MM.1S (cell line): ENCODE measurements around the gene SDK1.

Source experiments
- DNase-seq: peaks from one replicate; pipeline ENCODE4 v3.0.0-alpha.2; 2015
- H2AFZ ChIP-seq: fragments of 300-600 bp; sonication (generic); 2 replicates; pipeline ENCODE4 v1.6.0; 2016; ENCODE audit warnings: antibody characterized with exemption, low read length
- H3F3A ChIP-seq: fragments of 300-600 bp; sonication (generic); 2 replicates; pipeline ENCODE4 v1.6.1; 2016; ENCODE audit warnings: mild to moderate bottlenecking, antibody characterized with exemption, low read length, moderate library complexity, mixed read lengths; ENCODE audit not compliant: insufficient read depth
- H3K27ac ChIP-seq: fragments of 300-600 bp; sonication (generic); 2 replicates; pipeline ENCODE4 v1.5.1; 2016; ENCODE audit warnings: mild to moderate bottlenecking, low read length
- H3K27me3 ChIP-seq: fragments of 300-600 bp; sonication (generic); replicated peaks from 2 replicates; pipeline ENCODE4 v1.6.0; 2016; ENCODE audit warnings: low read length; ENCODE audit not compliant: insufficient read depth
- H3K36me3 ChIP-seq: fragments of 300-600 bp; sonication (generic); replicated peaks from 2 replicates; pipeline ENCODE4 v1.6.1; 2016; ENCODE audit warnings: mild to moderate bottlenecking, low read length, mixed read lengths; ENCODE audit not compliant: insufficient read depth
- H3K4me1 ChIP-seq: fragments of 300-600 bp; sonication (generic); 2 replicates; pipeline ENCODE4 v1.6.1; 2016; ENCODE audit warnings: low read length, mixed read lengths
- H3K4me2 ChIP-seq: fragments of 300-600 bp; sonication (generic); 2 replicates; pipeline ENCODE4 v1.6.0; 2016; ENCODE audit warnings: low read depth, low read length
- H3K4me3 ChIP-seq: fragments of 300-600 bp; sonication (generic); 2 replicates; pipeline ENCODE4 v1.5.1; 2016; ENCODE audit warnings: low read length, mixed read lengths
- H3K79me2 ChIP-seq: fragments of 300-600 bp; sonication (generic); 2 replicates; pipeline ENCODE4 v1.6.1; 2016; ENCODE audit warnings: mixed run types, low read length, mixed read lengths
- H3K9ac ChIP-seq: fragments of 300-600 bp; sonication (generic); 2 replicates; pipeline ENCODE4 v1.6.1; 2016; ENCODE audit warnings: low read length, mixed read lengths
- H3K9me2 ChIP-seq: fragments of 300-600 bp; sonication (generic); replicated peaks from 2 replicates; pipeline ENCODE4 v1.6.1; 2016; ENCODE audit warnings: mild to moderate bottlenecking, low read length, mixed read lengths; ENCODE audit not compliant: insufficient read depth
- H3K9me3 ChIP-seq: fragments of 300-600 bp; sonication (generic); replicated peaks from 2 replicates; pipeline ENCODE4 v1.6.1; 2016; ENCODE audit warnings: mild to moderate bottlenecking, low read length, mixed read lengths; ENCODE audit not compliant: insufficient read depth
- H4K20me1 ChIP-seq: fragments of 300-600 bp; sonication (generic); 2 replicates; pipeline ENCODE4 v1.6.1; 2016; ENCODE audit warnings: mild to moderate bottlenecking, low read length, moderate library complexity, mixed read lengths; ENCODE audit not compliant: insufficient read depth
- EZH2 ChIP-seq: fragments of 300-600 bp; sonication (generic); optimal IDR thresholded peaks from 2 replicates; pipeline ENCODE3; 2017; ENCODE audit warnings: low read depth, mild to moderate bottlenecking, antibody characterized with exemption, low read length, mixed read lengths
- EZH2phosphoT487 ChIP-seq: fragments of 300-600 bp; sonication (generic); IDR thresholded peaks from 2 replicates; pipeline ENCODE4 v1.6.1; 2018; ENCODE audit warnings: antibody characterized with exemption, low read length
- TF ChIP-seq, protein P1 (sequence below): fragments of 300-600 bp; sonication (generic); IDR thresholded peaks from 2 replicates; pipeline ENCODE4 v1.5.1; 2016; ENCODE audit warnings: antibody characterized with exemption, low read length, mixed read lengths

The SDK1 gene

GRCh38 chr7:3488829-3489228 is 187.8 kb downstream of the SDK1 start:
- H3K36me3 ChIP-seq, result no peaks in the 10 kb centered on the region
- no peak overlapping the region for H3K4me2 ChIP-seq
- DNase-seq, result no peak
- no peaks in the 10 kb centered on the region for H3K9me2 ChIP-seq
- H3K4me1 ChIP-seq, result no peaks in the 10 kb centered on the region
- no peaks in the 10 kb centered on the region for H3K79me2 ChIP-seq
- no peaks in the 10 kb centered on the region for H3K9me3 ChIP-seq
- H4K20me1 ChIP-seq, result no peaks in the 10 kb centered on the region
- no peak overlapping the region for H3K27ac ChIP-seq
- TF ChIP-seq, protein P1, sequence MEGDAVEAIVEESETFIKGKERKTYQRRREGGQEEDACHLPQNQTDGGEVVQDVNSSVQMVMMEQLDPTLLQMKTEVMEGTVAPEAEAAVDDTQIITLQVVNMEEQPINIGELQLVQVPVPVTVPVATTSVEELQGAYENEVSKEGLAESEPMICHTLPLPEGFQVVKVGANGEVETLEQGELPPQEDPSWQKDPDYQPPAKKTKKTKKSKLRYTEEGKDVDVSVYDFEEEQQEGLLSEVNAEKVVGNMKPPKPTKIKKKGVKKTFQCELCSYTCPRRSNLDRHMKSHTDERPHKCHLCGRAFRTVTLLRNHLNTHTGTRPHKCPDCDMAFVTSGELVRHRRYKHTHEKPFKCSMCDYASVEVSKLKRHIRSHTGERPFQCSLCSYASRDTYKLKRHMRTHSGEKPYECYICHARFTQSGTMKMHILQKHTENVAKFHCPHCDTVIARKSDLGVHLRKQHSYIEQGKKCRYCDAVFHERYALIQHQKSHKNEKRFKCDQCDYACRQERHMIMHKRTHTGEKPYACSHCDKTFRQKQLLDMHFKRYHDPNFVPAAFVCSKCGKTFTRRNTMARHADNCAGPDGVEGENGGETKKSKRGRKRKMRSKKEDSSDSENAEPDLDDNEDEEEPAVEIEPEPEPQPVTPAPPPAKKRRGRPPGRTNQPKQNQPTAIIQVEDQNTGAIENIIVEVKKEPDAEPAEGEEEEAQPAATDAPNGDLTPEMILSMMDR, result no peak
- TF ChIP-seq EZH2phosphoT487 (no peak), EZH2 (no peak)
- no peaks in the 10 kb centered on the region for H3K27me3 ChIP-seq
- H3K4me3 ChIP-seq, result no peak overlapping the region
- H2AFZ ChIP-seq, result no peak overlapping the region
- H3F3A ChIP-seq, result no peaks in the 10 kb centered on the region
- H3K9ac ChIP-seq, result no peak overlapping the region

GRCh38 chr7:3493499-3493898 is 192.4 kb downstream of the SDK1 start:
- no peak overlapping the region for H3K4me3 ChIP-seq
- H3K4me1 ChIP-seq, result no peaks in the 10 kb centered on the region
- H3K9me2 ChIP-seq, result no peaks in the 10 kb centered on the region
- DNase-seq, result peak; percentile 24
- no peaks in the 10 kb centered on the region for H4K20me1 ChIP-seq
- no peaks in the 10 kb centered on the region for H3K36me3 ChIP-seq
- no peak overlapping the region for H3K9ac ChIP-seq
- no peaks in the 10 kb centered on the region for H3K9me3 ChIP-seq
- no peaks in the 10 kb centered on the region for H3F3A ChIP-seq
- no peak overlapping the region for H2AFZ ChIP-seq
- TF ChIP-seq EZH2phosphoT487 (no peak), EZH2 (no peak)
- TF ChIP-seq, protein P1, result no peak
- no peak overlapping the region for H3K27ac ChIP-seq
- no peaks in the 10 kb centered on the region for H3K27me3 ChIP-seq
- no peaks in the 10 kb centered on the region for H3K79me2 ChIP-seq
- H3K4me2 ChIP-seq, result 0 out of 2 replicates have a peak overlapping the region, but pooled peaks have one; percentile 4

DNA sequence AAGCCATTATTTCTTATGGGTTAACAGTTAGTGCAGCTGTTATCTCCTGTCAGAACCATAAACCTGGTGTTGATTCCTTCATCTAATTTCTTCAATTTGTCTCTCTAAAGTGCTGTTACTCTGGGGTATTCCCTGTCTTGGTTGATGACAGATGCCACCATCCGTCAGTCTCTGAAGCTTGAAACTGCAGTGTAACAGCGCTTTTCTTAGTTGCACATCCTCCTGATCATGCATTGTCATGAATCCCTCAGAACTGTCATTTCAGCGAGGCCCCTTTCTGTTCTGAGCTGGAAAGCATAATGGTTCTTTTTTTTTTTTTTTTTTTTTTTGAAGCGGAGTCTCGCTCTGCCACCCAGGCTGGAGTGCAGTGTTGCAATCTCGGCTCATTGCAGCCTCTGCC is 193.9 kb downstream of the SDK1 start:
- TF ChIP-seq, protein P1, result no peak
- TF ChIP-seq EZH2phosphoT487 (no peak), EZH2 (no peak)
- H3K4me1 ChIP-seq, result no peaks in the 10 kb centered on the region
- no peak overlapping the region for H3K4me2 ChIP-seq
- H2AFZ ChIP-seq, result no peak overlapping the region
- H3K27ac ChIP-seq, result no peak overlapping the region
- no peaks in the 10 kb centered on the region for H3K9me3 ChIP-seq
- H4K20me1 ChIP-seq, result no peaks in the 10 kb centered on the region
- H3K9ac ChIP-seq, result no peak overlapping the region
- no peak overlapping the region for H3K4me3 ChIP-seq
- H3F3A ChIP-seq, result no peaks in the 10 kb centered on the region
- H3K79me2 ChIP-seq, result no peaks in the 10 kb centered on the region
- H3K36me3 ChIP-seq, result no peaks in the 10 kb centered on the region
- H3K9me2 ChIP-seq, result no peaks in the 10 kb centered on the region
- H3K27me3 ChIP-seq, result no peaks in the 10 kb centered on the region
- DNase-seq, result no peak
